Omental fat pad (tissue), 4 donors: ENCODE results near the gene ONECUT3. TPM values are rescaled to one million over a fixed set of nuclear protein-coding genes. Genes with fewer than 3 reads are reported as not detected.
"Not testable (repeated sequence)": the region's sequence is repeated elsewhere in the genome, so short reads cannot be mapped to it uniquely, and the experiment has no call there.

Experiments used
- ATAC-seq: fragments of 150-250 bp; one replicate; pipeline ENCODE4 v1.9.1; 2016; ENCODE audit warnings: mild to moderate bottlenecking, moderate library complexity; ENCODE audit not compliant: low FRiP score
- DNase-seq: peaks from one replicate; pipeline ENCODE4 v3.0.0-alpha.2; 2019; ENCODE audit warnings: low spot score
- CTCF ChIP-seq, 3 donors: fragments of 450-650 bp; IDR thresholded peaks; one replicate each; pipeline ENCODE4 v1.5.1; 2016 to 2017; ENCODE audit warnings: antibody characterized with exemption in 3 of 3, mild to moderate bottlenecking in 3 of 3, moderate library complexity in 2 of 3
- total RNA-seq, 4 donors: library from RNA; depleted of rRNA; stranded (reverse); fragments of >200 nt; gene quantifications; one replicate each; pipeline ENCODE4 v1.1.0, GENCODE V29; 2016

The ONECUT3 gene
- total RNA-seq = not detected

GRCh38 chr19:1752757-1753728, at the start of gene ONECUT3:
Gene ONECUT3 (plus strand): TSS chr19:1753506. CDS start chr19:1753663, 157 bp downstream.
- TF ChIP-seq CTCF (IDR thresholded peaks at IDR 0.05) = no peak
- DNase-seq = no peak
- ATAC-seq = no peak

DNA sequence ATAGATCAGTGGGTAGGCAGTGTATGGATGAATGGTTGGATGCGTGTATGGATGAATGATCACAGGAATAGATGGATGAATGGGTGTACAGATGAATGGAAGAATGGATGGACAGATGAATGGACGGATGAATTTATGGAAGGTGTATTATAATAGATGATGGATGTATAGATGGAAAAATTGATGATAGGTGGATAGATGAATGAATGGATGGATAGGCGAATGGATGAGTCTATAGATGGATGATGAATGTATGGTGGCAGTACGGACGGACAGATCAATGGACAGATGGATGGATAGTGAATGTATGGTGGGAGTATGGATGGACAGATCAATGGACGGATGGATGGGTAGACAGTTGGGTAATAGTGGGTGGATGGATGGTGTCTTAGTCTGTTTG, 49.0 kb upstream of the ONECUT3 start:
- TF ChIP-seq CTCF (IDR thresholded peaks at IDR 0.05) = no peak
- ATAC-seq (no peak), DNase-seq (no peak)

DNA sequence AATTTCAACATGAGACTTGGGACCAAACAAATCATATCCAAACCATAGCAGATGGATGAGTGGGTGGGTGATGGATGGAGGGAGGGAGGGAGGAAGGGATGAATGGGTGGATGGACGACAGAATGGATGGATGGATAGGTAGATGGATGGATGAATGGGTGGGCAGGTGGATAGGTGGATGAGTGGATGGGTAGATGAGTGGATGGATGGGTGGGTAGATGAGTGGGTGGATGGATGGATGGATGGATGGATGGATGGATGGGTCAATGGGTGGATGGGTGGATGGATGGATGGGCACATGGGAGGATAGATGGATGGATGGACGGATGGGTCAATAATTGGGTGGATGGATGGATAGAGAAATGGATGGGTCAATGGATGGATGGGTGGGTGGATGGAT, 47.9 kb upstream of the ONECUT3 start:
- DNase-seq = no peak
- no peak for ATAC-seq
- TF ChIP-seq CTCF (IDR thresholded peaks at IDR 0.05) = no peak

GRCh38 chr19:1706646-1707045, 46.7 kb upstream of the ONECUT3 start:
- not testable (repeated sequence) for ATAC-seq, DNase-seq

- ATAC-seq (no peak), DNase-seq (no peak)
- TF ChIP-seq CTCF (IDR thresholded peaks at IDR 0.05) = no peak
Observed at GRCh38 chr19:1707240-1707639, 46.1 kb upstream of the ONECUT3 start.

DNA sequence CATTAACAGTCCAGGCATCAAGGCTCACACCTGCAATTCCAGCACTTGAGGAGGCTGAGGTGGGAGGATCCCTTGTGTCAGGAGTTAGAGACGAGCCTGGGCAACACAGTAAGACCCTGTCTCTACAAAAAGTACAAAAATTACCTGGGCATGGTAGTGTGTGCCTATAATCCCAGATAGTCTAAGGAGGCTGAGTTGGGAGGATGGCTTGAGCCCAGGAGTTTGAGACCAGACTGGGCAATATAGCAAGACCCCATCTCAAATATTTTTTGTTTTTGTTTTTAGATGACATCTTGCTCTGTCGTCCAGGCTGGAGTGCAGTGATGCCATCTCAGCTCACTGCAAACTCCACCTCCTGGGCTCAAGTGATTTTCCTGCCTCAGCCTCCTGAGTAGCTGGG, 40.1 kb upstream of the ONECUT3 start:
- DNase-seq (no peak), ATAC-seq (no peak)
- TF ChIP-seq CTCF (IDR thresholded peaks at IDR 0.05) = no peak

- DNase-seq (no peak), ATAC-seq (no peak)
- no peak for TF ChIP-seq CTCF (IDR thresholded peaks at IDR 0.05)
Observed at GRCh38 chr19:1715540-1715939, 37.8 kb upstream of the ONECUT3 start.
